Body of pancreas (tissue), 4 donors: ENCODE results near the gene UQCR10. TPM values are rescaled to one million over a fixed set of nuclear protein-coding genes. Genes with fewer than 3 reads are reported as not detected.

Experiments used
- ATAC-seq: fragments of 150-250 bp; one replicate; pipeline ENCODE4 v1.9.1; 2016
- DNase-seq, 4 donors: peaks; one replicate each; pipeline ENCODE4 v3.0.0-alpha.2; 2019
- H3K27ac ChIP-seq, 4 donors: fragments of 200-600 bp; sonication (generic); 1 replicate in 3 of 4; 2 replicates in 1 of 4; pipeline versions ENCODE4 v1.5.1 to v1.6.1; 2016 to 2019; ENCODE audit warnings: mild to moderate bottlenecking in 1 of 4, mixed read lengths in 1 of 4, moderate library complexity in 1 of 4
- H3K27me3 ChIP-seq, 2 donors: fragments of 200-600 bp; sonication (generic); one replicate each; pipeline ENCODE4 v1.6.0; 2016; ENCODE audit warnings: mild to moderate bottlenecking in 1 of 2
- H3K36me3 ChIP-seq, 2 donors: fragments of 200-600 bp; sonication (generic); replicated peaks in 1 of 2; 2 replicates each; pipeline ENCODE4 v1.5.1; 2016; ENCODE audit warnings: low read depth in 2 of 2; ENCODE audit not compliant: insufficient read depth in 1 of 2
- H3K4me1 ChIP-seq: fragments of 200-600 bp; sonication (generic); one replicate; pipeline ENCODE4 v1.6.0; 2016
- H3K4me3 ChIP-seq, 2 donors: fragments of 200-600 bp; sonication (generic); 1 replicate in 1 of 2; 2 replicates in 1 of 2; pipeline ENCODE4 v1.5.1; 2016 to 2019
- H3K9me3 ChIP-seq, 3 donors: fragments of 200-600 bp; sonication (generic); 1 replicate in 2 of 3; 2 replicates in 1 of 3; pipeline ENCODE4 v1.5.1; 2016
- POLR2A ChIP-seq, 3 donors: fragments of 450-650 bp; IDR thresholded peaks; one replicate each; pipeline ENCODE4 v1.6.1; 2016; ENCODE audit warnings: antibody characterized with exemption in 3 of 3, mild to moderate bottlenecking in 2 of 3
- WGBS, 2 donors: methylation state at CpG; one replicate each; pipeline ENCODE4 v1.1.5; 2017; 5-methylcytosine and 5-hydroxymethylcytosine counted together
- intact Hi-C: fragments of 100-400 bp; cut with DNase I; formaldehyde crosslinking; loops from one replicate; pipeline ENCODE4 v1.15.1; 2023
- total RNA-seq, 2 donors: library from RNA; depleted of rRNA; stranded (reverse); fragments of >200 nt; gene quantifications; one replicate each; pipeline ENCODE4 v1.1.0, GENCODE V29; 2016
- TF ChIP-seq, protein P1 (sequence below), 7 experiments: fragments of 450-650 bp in 4 of 7; fragments of 200-600 bp in 3 of 7; sonication (generic) in 3 of 7; IDR thresholded peaks; one replicate each; pipeline ENCODE4 v1.5.1; 2016 to 2019; ENCODE audit warnings: antibody characterized with exemption in 7 of 7

The UQCR10 gene
- total RNA-seq, 2 donors from 2014 or later = 21.0 to 27.4 TPM

DNA sequence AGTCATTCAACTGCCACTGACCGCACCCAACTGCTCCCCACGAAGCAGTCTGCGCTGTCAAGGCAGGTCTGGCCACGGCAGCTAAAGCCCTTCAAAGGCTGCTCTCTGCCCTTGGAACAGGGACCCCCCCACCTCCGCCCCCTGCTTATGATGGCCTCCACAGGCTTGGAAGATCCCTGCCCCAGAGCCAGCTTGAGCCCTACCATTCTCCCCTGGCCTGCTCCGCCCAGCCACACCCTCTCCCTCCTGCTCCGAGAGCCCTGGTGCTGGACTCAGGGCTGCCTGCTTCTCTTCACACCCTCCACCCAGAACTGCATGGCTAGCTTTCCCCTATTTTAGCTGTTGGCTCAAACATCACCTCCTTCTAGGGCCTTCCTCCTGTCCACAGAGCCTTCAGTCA, 19.3 kb upstream of the UQCR10 start:
- Histone ChIP-seq H3K27ac (no peak overlapping the region), H3K4me1 (no peaks in the 10 kb centered on the region), H3K4me3 (no peak overlapping the region), H3K27me3 (no peaks in the 10 kb centered on the region), H3K9me3 (no peaks in the 10 kb centered on the region), H3K36me3 (peaks cover 0 to 19% of the 10 kb centered on the region in 2 donors)
- TF ChIP-seq POLR2A (IDR thresholded peaks at IDR 0.05) = no peak
- TF ChIP-seq, protein P1, sequence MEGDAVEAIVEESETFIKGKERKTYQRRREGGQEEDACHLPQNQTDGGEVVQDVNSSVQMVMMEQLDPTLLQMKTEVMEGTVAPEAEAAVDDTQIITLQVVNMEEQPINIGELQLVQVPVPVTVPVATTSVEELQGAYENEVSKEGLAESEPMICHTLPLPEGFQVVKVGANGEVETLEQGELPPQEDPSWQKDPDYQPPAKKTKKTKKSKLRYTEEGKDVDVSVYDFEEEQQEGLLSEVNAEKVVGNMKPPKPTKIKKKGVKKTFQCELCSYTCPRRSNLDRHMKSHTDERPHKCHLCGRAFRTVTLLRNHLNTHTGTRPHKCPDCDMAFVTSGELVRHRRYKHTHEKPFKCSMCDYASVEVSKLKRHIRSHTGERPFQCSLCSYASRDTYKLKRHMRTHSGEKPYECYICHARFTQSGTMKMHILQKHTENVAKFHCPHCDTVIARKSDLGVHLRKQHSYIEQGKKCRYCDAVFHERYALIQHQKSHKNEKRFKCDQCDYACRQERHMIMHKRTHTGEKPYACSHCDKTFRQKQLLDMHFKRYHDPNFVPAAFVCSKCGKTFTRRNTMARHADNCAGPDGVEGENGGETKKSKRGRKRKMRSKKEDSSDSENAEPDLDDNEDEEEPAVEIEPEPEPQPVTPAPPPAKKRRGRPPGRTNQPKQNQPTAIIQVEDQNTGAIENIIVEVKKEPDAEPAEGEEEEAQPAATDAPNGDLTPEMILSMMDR (IDR thresholded peaks at IDR 0.05) = no peak
- DNase-seq (no peak), ATAC-seq (no peak)
- 87 to 93% methylated on average over 7 of the region's 7 CpGs for WGBS, 2 donors
- intact Hi-C loops = no loop called here

DNA sequence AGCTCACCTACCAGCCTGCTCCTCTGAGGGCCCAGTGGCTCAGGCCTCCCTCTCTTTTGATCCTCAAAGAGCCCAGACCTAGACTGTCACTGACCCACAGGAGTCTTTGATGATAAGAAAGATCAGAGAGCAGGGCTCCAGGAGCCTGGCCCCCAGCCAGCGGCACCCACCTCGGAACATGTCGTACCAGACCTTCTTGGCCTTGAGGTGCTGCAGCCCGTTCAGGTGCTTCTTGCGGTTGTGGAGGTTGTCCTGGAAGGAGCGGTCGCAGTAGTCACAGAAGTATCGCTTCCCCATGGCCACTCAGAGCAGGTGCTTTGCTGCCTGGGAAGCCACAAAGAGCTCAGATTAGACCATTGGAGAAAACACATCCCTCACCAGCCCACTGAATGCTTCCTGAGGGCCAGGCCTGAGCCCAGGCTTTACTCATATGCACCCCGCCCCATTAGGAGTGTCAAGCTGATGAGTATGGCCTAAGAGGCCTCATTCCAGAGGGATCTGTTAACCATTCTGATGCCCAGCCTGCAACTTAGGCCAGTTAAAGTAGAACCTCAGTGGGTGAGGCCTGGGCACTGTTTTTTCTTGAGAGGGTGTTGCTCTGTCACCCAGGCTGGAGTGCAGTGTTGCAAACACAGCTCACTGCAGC, 18.8 kb upstream of the UQCR10 start:
- H3K36me3 ChIP-seq = peaks cover 0 to 19% of the 10 kb centered on the region in 2 donors
- no peaks in the 10 kb centered on the region for H3K27me3 ChIP-seq
- H3K9me3 ChIP-seq = no peaks in the 10 kb centered on the region
- no peak overlapping the region for H3K27ac ChIP-seq
- WGBS, 2 donors = 87 to 100% methylated on average over 4 to 9 of the region's 9 CpGs
- H3K4me3 ChIP-seq = no peak overlapping the region
- intact Hi-C loops = no loop called here
- no peak for TF ChIP-seq POLR2A (IDR thresholded peaks at IDR 0.05)
- TF ChIP-seq, protein P1 (IDR thresholded peaks at IDR 0.05) = no peak
- no peak for ATAC-seq
- no peaks in the 10 kb centered on the region for H3K4me1 ChIP-seq
- DNase-seq = no peak

DNA sequence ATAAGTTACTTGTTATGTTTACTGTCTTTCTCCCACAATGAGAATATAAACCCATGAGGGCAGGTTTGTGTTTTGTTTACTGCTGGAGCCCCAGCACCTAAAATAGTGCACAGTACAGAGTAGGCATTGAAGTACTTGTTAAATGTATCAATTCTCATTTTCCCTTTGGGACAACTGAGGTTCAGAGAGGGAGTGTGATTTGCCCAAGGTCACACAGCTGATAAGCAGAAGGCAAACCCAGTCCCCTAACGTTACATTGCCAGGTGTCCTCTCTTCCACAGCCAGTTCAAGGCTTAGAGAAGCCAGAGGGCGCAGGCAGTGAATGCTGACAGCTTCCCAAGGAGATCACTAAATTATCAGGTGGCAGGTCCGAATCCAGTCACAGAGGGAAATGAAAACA, 17.1 kb upstream of the UQCR10 start:
- TF ChIP-seq POLR2A (IDR thresholded peaks at IDR 0.05) = no peak
- TF ChIP-seq, protein P1 (IDR thresholded peaks at IDR 0.05) = no peak
- Histone ChIP-seq H3K4me3 (no peak overlapping the region), H3K4me1 (no peaks in the 10 kb centered on the region), H3K27me3 (no peaks in the 10 kb centered on the region), H3K27ac (no peak overlapping the region), H3K9me3 (no peaks in the 10 kb centered on the region), H3K36me3 (peaks cover 0 to 16% of the 10 kb centered on the region in 2 donors)
- no peak for ATAC-seq
- 58% methylated on average over 3 of the region's 3 CpGs for WGBS, 2 donors
- no peak for DNase-seq
- intact Hi-C loops = no loop called here

DNA sequence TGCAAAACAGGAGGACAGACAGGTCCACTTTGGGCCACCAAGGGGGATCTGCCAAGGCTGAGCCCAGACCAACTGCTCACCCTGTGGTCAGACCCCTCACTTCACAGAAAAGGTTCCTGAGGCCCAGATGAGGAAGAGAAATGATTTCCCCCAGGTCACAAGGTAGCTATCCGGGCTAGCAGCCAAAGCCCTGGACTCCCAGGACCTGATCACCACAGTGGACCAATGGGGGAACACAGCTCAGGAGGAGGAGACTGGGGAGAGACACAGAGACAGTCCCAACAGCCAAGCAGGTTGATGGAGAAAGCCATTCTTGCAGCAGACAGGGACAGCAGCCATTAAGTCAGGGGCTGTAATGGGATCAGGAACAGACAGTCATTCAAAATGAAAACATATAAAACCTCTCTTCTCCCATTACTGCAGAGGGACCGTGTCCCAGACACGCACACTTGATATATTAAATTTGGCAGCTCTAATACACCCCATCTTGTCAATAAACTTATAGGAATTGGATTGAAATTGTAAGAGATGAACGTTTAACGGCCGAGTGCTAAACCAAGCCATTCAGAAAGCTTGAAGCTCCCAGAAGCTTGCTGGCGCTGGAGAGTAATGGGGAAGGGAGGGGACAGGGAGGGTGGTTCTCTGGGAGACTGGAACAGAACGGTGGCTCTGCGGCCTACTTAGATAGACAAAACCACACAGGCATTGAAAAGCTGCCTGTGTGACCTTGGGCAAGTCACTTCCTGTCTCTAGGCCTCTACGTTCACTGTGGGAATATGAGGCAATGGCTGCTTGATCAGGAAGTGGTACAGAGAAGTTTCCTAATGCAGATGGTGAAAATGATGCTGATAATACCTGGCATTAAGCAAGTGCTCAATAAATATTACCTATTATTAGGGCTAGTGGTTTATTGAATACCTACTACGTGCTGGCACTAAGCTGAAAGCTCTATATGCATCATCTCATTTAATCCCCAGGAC, 16.3 kb upstream of the UQCR10 start:
- ATAC-seq = peak; percentile 33
- intact Hi-C loops = no loop called here
- H3K4me1 ChIP-seq = no peaks in the 10 kb centered on the region
- H3K27me3 ChIP-seq = no peaks in the 10 kb centered on the region
- no peaks in the 10 kb centered on the region for H3K9me3 ChIP-seq
- 73 to 81% methylated on average over 10 to 11 of the region's 11 CpGs for WGBS, 2 donors
- H3K27ac ChIP-seq = no peak overlapping the region
- no peak overlapping the region for H3K4me3 ChIP-seq
- TF ChIP-seq, protein P1 (IDR thresholded peaks at IDR 0.05) = no peak
- TF ChIP-seq POLR2A (IDR thresholded peaks at IDR 0.05) = no peak
- peak in 2 of 4 donors; percentile 31 to 38 for DNase-seq
- peaks cover 0 to 14% of the 10 kb centered on the region in 2 donors for H3K36me3 ChIP-seq
